COLO668 (cell line): ENCODE measurements around the gene RHOF.

Experiments
- DNase-seq: peaks from one replicate; lab custom pipeline; 2025; ENCODE audit not compliant: unreplicated experiment; lab: John Stamatoyannopoulos, UW

The RHOF gene

GRCh38 chr12:121805171-121806008 is 11.9 kb upstream of the RHOF start:
- DNase-seq: peak; percentile 37

GRCh38 chr12:121804417-121805111 is 11.1 kb upstream of the RHOF start:
- DNase-seq: peak; percentile 59

- peak; percentile 81 for DNase-seq
These were observed 10.5 kb upstream of the RHOF start, which contains the start of gene SETD1B for GRCh38 chr12:121803861-121804416. Gene SETD1B (plus strand): TSS chr12:121804009. CDS start chr12:121804738, 729 bp downstream.

- peak; percentile 95 for DNase-seq
These were observed 9.6 kb upstream of the RHOF start for GRCh38 chr12:121802843-121803698.

- DNase-seq: no peak
These were observed 9.0 kb upstream of the RHOF start for GRCh38 chr12:121802485-121802842.

- peak; percentile 53 for DNase-seq
These were observed 8.4 kb upstream of the RHOF start for GRCh38 chr12:121801595-121802484.

- peak; percentile 80 for DNase-seq
These were observed 7.5 kb upstream of the RHOF start for GRCh38 chr12:121800694-121801594.

GRCh38 chr12:121799842-121800693 is 6.6 kb upstream of the RHOF start:
- DNase-seq: peak; percentile 96

GRCh38 chr12:121799156-121799841 is 5.8 kb upstream of the RHOF start:
- peak; percentile 85 for DNase-seq

GRCh38 chr12:121798787-121799155 is 5.3 kb upstream of the RHOF start:
- DNase-seq: peak; percentile 41

GRCh38 chr12:121797937-121798786 is 4.7 kb upstream of the RHOF start:
- DNase-seq: peak; percentile 95

- DNase-seq: peak; percentile 96
These were observed 3.6 kb upstream of the RHOF start for GRCh38 chr12:121796855-121797751.

GRCh38 chr12:121795034-121795968 is 1.8 kb upstream of the RHOF start:
- peak; percentile 87 for DNase-seq

GRCh38 chr12:121794534-121795033 is 1.1 kb upstream of the RHOF start:
- peak; percentile 61 for DNase-seq
